Measurements from ENCODE around the gene CRACR2A. TPM values are rescaled to one million over a fixed set of nuclear protein-coding genes. Genes with fewer than 3 reads are reported as not detected.

The CRACR2A gene
- total RNA-seq, 2 experiments from 2014 or later: 28.2 to 31.1 TPM

GRCh38 chr12:3730111-3730510, 22.8 kb downstream of the CRACR2A start:
- POLR2A ChIA-PET: interaction anchor here (1.0 to 1.3 kb wide), 2 partner anchors 14 to 23 kb away, joined by 3 to 4 read pairs; partner anchors contain the start of gene CRACR2A
- Histone ChIP-seq H3K4me1 (ENCODE audit: insufficient read depth, low read length, poor library complexity, severe bottlenecking) (no peaks in the 10 kb centered on the region), H3K4me2 (ENCODE audit: low read length) (no peak overlapping the region), H4K20me1 (ENCODE audit: insufficient read depth, low read length) (no peaks in the 10 kb centered on the region), H3K4me3 (ENCODE audit: low read depth, low read length, poor library complexity, severe bottlenecking) (no peak overlapping the region), H3K9me3 (ENCODE audit: low read length) (no peaks in the 10 kb centered on the region), H3K36me3 (ENCODE audit: insufficient read depth, low read length) (peaks cover 82% of the 10 kb centered on the region), H3K79me2 (ENCODE audit: insufficient read depth, low read depth, low read length) (no peaks in the 10 kb centered on the region; the same call in 1 of the 2 replicates), H3K27ac (ENCODE audit: low read depth, low read length, poor library complexity, severe bottlenecking) (no peak overlapping the region), H2AFZ (ENCODE audit: low read length) (no peak overlapping the region), H3K9me2 (ENCODE audit: insufficient read depth, low read length) (no peaks in the 10 kb centered on the region)
- CTCF ChIA-PET (ENCODE audit: unreplicated experiment): no interaction called here
- DNase-seq (ENCODE audit: low spot score): no peak
- intact Hi-C loops (cut with micrococcal nuclease; ENCODE audit: unreplicated experiment): no loop called here
- BruUV-seq (replicated peaks): no TSS peak
- TF ChIP-seq EZH2phosphoT487 (IDR thresholded peaks at IDR 0.05; ENCODE audit: borderline replicate concordance, low read depth, low read length): no peak
- TF ChIP-seq CTCF (conservative IDR thresholded peaks at IDR 0.05; ENCODE audit: low read length): no peak

- Histone ChIP-seq H3K9me3 (ENCODE audit: low read length) (no peaks in the 10 kb centered on the region), H3K79me2 (ENCODE audit: insufficient read depth, low read depth, low read length) (no peaks in the 10 kb centered on the region; the same call in 1 of the 2 replicates), H4K20me1 (ENCODE audit: insufficient read depth, low read length) (no peaks in the 10 kb centered on the region), H3K36me3 (ENCODE audit: insufficient read depth, low read length) (peaks cover 93% of the 10 kb centered on the region), H3K4me3 (ENCODE audit: low read depth, low read length, poor library complexity, severe bottlenecking) (no peak overlapping the region), H3K4me1 (ENCODE audit: insufficient read depth, low read length, poor library complexity, severe bottlenecking) (no peaks in the 10 kb centered on the region), H2AFZ (ENCODE audit: low read length) (no peak overlapping the region), H3K9me2 (ENCODE audit: insufficient read depth, low read length) (no peaks in the 10 kb centered on the region), H3K27ac (ENCODE audit: low read depth, low read length, poor library complexity, severe bottlenecking) (no peak overlapping the region), H3K4me2 (ENCODE audit: low read length) (no peak overlapping the region)
- BruUV-seq (replicated peaks): no TSS peak
- CTCF ChIA-PET (ENCODE audit: unreplicated experiment): no interaction called here
- DNase-seq (ENCODE audit: low spot score): no peak
- no peak for TF ChIP-seq CTCF (conservative IDR thresholded peaks at IDR 0.05; ENCODE audit: low read length)
- POLR2A ChIA-PET: interaction anchor here (2.2 kb wide), 1 partner anchor 13 kb away, joined by 4 read pairs; no protein-coding TSS in a partner anchor
- intact Hi-C loops (cut with micrococcal nuclease; ENCODE audit: unreplicated experiment): no loop called here
These were observed 24.2 kb downstream of the CRACR2A start for GRCh38 chr12:3728686-3729085.

GRCh38 chr12:3727877-3728632, 24.9 kb downstream of the CRACR2A start:
- no peak overlapping the region for H3K4me2 ChIP-seq (ENCODE audit: low read length)
- H3K36me3 ChIP-seq (ENCODE audit: insufficient read depth, low read length): peaks cover 94% of the 10 kb centered on the region
- no peak overlapping the region for H3K4me3 ChIP-seq (ENCODE audit: low read depth, low read length, poor library complexity, severe bottlenecking)
- no peaks in the 10 kb centered on the region for H4K20me1 ChIP-seq (ENCODE audit: insufficient read depth, low read length)
- CTCF ChIA-PET (ENCODE audit: unreplicated experiment): no interaction called here
- no peaks in the 10 kb centered on the region for H3K9me3 ChIP-seq (ENCODE audit: low read length)
- no peaks in the 10 kb centered on the region for H3K79me2 ChIP-seq (ENCODE audit: insufficient read depth, low read depth, low read length)
- DNase-seq (ENCODE audit: low spot score): no peak
- no peak overlapping the region for H3K27ac ChIP-seq (ENCODE audit: low read depth, low read length, poor library complexity, severe bottlenecking)
- BruUV-seq (replicated peaks): no TSS peak
- H3K9me2 ChIP-seq (ENCODE audit: insufficient read depth, low read length): no peaks in the 10 kb centered on the region
- POLR2A ChIA-PET: interaction anchor here (2.2 kb wide), 1 partner anchor 14 kb away, joined by 4 read pairs; no protein-coding TSS in a partner anchor
- H3K4me1 ChIP-seq (ENCODE audit: insufficient read depth, low read length, poor library complexity, severe bottlenecking): no peaks in the 10 kb centered on the region
- no peak for TF ChIP-seq CTCF (conservative IDR thresholded peaks at IDR 0.05; ENCODE audit: low read length)
- no peak for TF ChIP-seq EZH2phosphoT487 (IDR thresholded peaks at IDR 0.05; ENCODE audit: borderline replicate concordance, low read depth, low read length)
- intact Hi-C loops (cut with micrococcal nuclease; ENCODE audit: unreplicated experiment): no loop called here
- no peak overlapping the region for H2AFZ ChIP-seq (ENCODE audit: low read length)
